C4-2B (cell line): ENCODE data around the gene UGT1A9.

Experiments used
- CTCF ChIP-seq: fragments of 450-650 bp; conservative IDR thresholded peaks from 2 replicates; pipeline ENCODE4 v1.5.1; 2017; ENCODE audit warnings: mild to moderate bottlenecking
- ZFX ChIP-seq: fragments of 450-650 bp; IDR thresholded peaks from 2 replicates; pipeline ENCODE4 v1.6.1; 2017

GRCh38 chr2:233713262-233713615, 41.5 kb downstream of the UGT1A9 start:
- no peak for TF ChIP-seq CTCF
- TF ChIP-seq ZFX: no peak
